Mesodermal cell (in vitro differentiated cells): ENCODE results near the gene MAB21L4.

Experiments used
- H3K27ac ChIP-seq: 2 replicates; pipeline ENCODE4 v1.7.0; 2013; ENCODE audit warnings: mild to moderate bottlenecking, low read depth, low read length, moderate library complexity; ENCODE audit not compliant: severe bottlenecking
- H3K36me3 ChIP-seq: 2 replicates; pipeline ENCODE4 v1.7.1; 2013; ENCODE audit warnings: mild to moderate bottlenecking, low read length, moderate library complexity; ENCODE audit not compliant: control insufficient read depth, insufficient read depth
- H3K4me1 ChIP-seq: one replicate; pipeline ENCODE4 v1.7.1; 2013; ENCODE audit warnings: mild to moderate bottlenecking, low read length; ENCODE audit not compliant: insufficient read depth, control insufficient read depth, poor library complexity, severe bottlenecking
- H3K4me3 ChIP-seq: 2 replicates; pipeline ENCODE4 v1.7.0; 2013; ENCODE audit warnings: low read length, control low read depth, mild to moderate bottlenecking; ENCODE audit not compliant: insufficient read depth, poor library complexity, severe bottlenecking; ENCODE audit errors: extremely low read depth
- H3K9me3 ChIP-seq: 2 replicates; pipeline ENCODE4 v1.7.1; 2013; ENCODE audit warnings: mild to moderate bottlenecking, low read length, moderate library complexity; ENCODE audit not compliant: control insufficient read depth
- WGBS, 2 experiments: methylation state at CpG; one replicate each; pipeline ENCODE4 v1.1.5; 2013; ENCODE audit warnings: missing lambda C conversion rate in 2 of 2; ENCODE audit not compliant: insufficient coverage in 2 of 2; 5-methylcytosine and 5-hydroxymethylcytosine counted together

Gene MAB21L4

GRCh38 chr2:240922245-240922981 lies 26.5 kb upstream of the MAB21L4 start:
- no peak overlapping the region for H3K27ac ChIP-seq
- H3K4me1 ChIP-seq = no peaks in the 10 kb centered on the region
- 82 to 83% methylated on average over 17 to 18 of the region's 18 CpGs for WGBS, 2 experiments
- no peak overlapping the region for H3K4me3 ChIP-seq
- H3K9me3 ChIP-seq = no peaks in the 10 kb centered on the region
- H3K36me3 ChIP-seq = no peaks in the 10 kb centered on the region

GRCh38 chr2:240921995-240922244 lies 26.0 kb upstream of the MAB21L4 start:
- WGBS, 2 experiments = 63 to 83% methylated on average over 1 of the region's 1 CpG
- Histone ChIP-seq H3K36me3 (no peaks in the 10 kb centered on the region), H3K4me1 (no peaks in the 10 kb centered on the region), H3K27ac (no peak overlapping the region), H3K4me3 (no peak overlapping the region), H3K9me3 (no peaks in the 10 kb centered on the region)

- Histone ChIP-seq H3K4me1 (no peaks in the 10 kb centered on the region), H3K36me3 (no peaks in the 10 kb centered on the region), H3K27ac (no peak overlapping the region), H3K9me3 (no peaks in the 10 kb centered on the region), H3K4me3 (no peak overlapping the region)
- 86 to 91% methylated on average over 7 to 11 of the region's 13 CpGs for WGBS, 2 experiments
Observed at GRCh38 chr2:240921311-240921994, 25.5 kb upstream of the MAB21L4 start.

GRCh38 chr2:240920783-240921231 lies 24.9 kb upstream of the MAB21L4 start:
- Histone ChIP-seq H3K4me1 (no peaks in the 10 kb centered on the region), H3K4me3 (no peak overlapping the region), H3K36me3 (no peaks in the 10 kb centered on the region), H3K27ac (no peak overlapping the region), H3K9me3 (no peaks in the 10 kb centered on the region)
- WGBS, 2 experiments = 94 to 95% methylated on average over 3 to 4 of the region's 4 CpGs

- Histone ChIP-seq H3K4me1 (no peaks in the 10 kb centered on the region), H3K4me3 (no peak overlapping the region), H3K9me3 (no peaks in the 10 kb centered on the region), H3K27ac (no peak overlapping the region), H3K36me3 (no peaks in the 10 kb centered on the region)
- WGBS, 2 experiments = 89 to 90% methylated on average over 19 to 31 of the region's 31 CpGs
Observed at GRCh38 chr2:240919786-240920782, 24.1 kb upstream of the MAB21L4 start.

- H3K9me3 ChIP-seq = no peaks in the 10 kb centered on the region
- no peaks in the 10 kb centered on the region for H3K4me1 ChIP-seq
- no peak overlapping the region for H3K27ac ChIP-seq
- H3K4me3 ChIP-seq = no peak overlapping the region
- no peaks in the 10 kb centered on the region for H3K36me3 ChIP-seq
- WGBS, 2 experiments = 82 to 83% methylated on average over 17 of the region's 19 CpGs
Observed at GRCh38 chr2:240919161-240919781, 23.3 kb upstream of the MAB21L4 start.

GRCh38 chr2:240918258-240919091 lies 22.5 kb upstream of the MAB21L4 start:
- 90% methylated on average over 29 to 33 of the region's 36 CpGs for WGBS, 2 experiments
- Histone ChIP-seq H3K36me3 (no peaks in the 10 kb centered on the region), H3K9me3 (no peaks in the 10 kb centered on the region), H3K4me1 (peaks cover 5% of the 10 kb centered on the region), H3K27ac (no peak overlapping the region), H3K4me3 (no peak overlapping the region)

- H3K4me3 ChIP-seq = no peak overlapping the region
- no peaks in the 10 kb centered on the region for H3K9me3 ChIP-seq
- peaks cover 10% of the 10 kb centered on the region for H3K4me1 ChIP-seq
- no peaks in the 10 kb centered on the region for H3K36me3 ChIP-seq
- WGBS, 2 experiments = 93 to 96% methylated on average over 8 of the region's 10 CpGs
- H3K27ac ChIP-seq = no peak overlapping the region
Observed at GRCh38 chr2:240917684-240918257, 21.8 kb upstream of the MAB21L4 start.

- H3K36me3 ChIP-seq = no peaks in the 10 kb centered on the region
- no peaks in the 10 kb centered on the region for H3K9me3 ChIP-seq
- no peak overlapping the region for H3K27ac ChIP-seq
- no peak overlapping the region for H3K4me3 ChIP-seq
- H3K4me1 ChIP-seq = peaks cover 14% of the 10 kb centered on the region
- 78 to 88% methylated on average over 15 to 20 of the region's 20 CpGs for WGBS, 2 experiments
Observed at GRCh38 chr2:240917009-240917683, 21.2 kb upstream of the MAB21L4 start.
